GM19035 (cell line): ENCODE results near the gene CCR8.

Experiments
- ATAC-seq: cut with Tn5 transposase; IDR thresholded peaks from one replicate; pipeline ENCODE4 v1.9.1; 2021; ENCODE audit not compliant: unreplicated experiment

CCR8 gene, protein sequence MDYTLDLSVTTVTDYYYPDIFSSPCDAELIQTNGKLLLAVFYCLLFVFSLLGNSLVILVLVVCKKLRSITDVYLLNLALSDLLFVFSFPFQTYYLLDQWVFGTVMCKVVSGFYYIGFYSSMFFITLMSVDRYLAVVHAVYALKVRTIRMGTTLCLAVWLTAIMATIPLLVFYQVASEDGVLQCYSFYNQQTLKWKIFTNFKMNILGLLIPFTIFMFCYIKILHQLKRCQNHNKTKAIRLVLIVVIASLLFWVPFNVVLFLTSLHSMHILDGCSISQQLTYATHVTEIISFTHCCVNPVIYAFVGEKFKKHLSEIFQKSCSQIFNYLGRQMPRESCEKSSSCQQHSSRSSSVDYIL

DNA sequence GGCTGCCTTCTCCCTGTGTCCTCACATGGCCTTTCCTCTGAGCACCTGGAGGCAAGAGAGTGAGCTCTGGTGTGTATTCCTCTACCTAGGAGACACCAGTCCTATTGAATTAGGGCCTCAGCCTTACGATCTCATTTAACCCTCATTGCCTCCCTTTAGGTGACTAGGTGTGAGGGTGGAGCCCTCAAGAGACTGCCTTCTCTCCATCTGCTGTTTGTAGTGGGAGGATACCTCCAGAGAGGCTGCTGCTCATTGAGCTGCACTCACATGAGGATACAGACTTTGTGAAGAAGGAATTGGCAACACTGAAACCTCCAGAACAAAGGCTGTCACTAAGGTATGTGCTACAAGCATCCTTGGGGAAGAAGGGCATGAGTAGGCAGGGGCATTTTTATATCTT is at the start of gene CCR8:
Gene CCR8 (plus strand): TSS at position 217 of the 400 bp plus-strand sequence. CDS start 2,623 bp downstream, outside the sequence.
- no peak for ATAC-seq

DNA sequence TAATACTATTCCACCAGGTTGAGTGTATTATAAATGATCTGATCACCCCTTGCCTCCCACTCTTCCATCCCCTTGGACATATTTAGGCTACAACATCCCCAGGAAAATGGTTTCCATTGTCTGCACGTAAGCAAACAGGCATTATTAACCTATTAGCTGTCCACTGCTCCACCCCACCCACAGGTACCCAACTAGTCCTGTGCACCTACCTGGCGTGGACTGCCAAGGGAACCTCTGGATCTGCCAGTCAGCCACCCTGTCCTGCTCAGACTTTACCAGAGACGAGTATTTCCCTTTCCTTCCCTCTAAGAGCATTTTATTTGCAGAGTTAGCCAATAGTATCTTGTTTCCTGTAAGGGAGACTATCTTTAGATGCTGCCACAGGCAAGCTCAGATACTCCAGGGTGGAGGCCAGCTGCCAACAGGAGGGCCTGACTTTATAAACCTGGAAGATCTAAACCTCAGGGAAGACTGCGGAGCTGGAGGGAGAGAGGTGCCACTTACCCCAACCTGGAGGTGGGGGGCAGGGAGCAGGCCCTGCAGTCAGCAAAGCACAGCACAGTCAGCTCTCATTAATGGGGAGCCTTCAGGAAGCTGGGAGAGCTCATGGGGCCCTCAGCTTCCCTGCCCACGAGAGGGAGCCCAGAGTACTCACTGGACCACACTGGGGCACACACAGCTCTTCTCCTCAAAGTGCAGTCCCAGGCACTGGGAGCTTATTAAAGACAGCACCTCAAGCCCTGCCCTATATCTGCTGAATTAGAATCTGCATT is 49.6 kb upstream of the CCR8 start, which contains the start of gene CX3CR1:
Gene CX3CR1 (minus strand): TSS at position 292 of the 773 bp plus-strand sequence. CDS start 13,527 bp downstream, outside the sequence.
- ATAC-seq = no peak

- ATAC-seq = no peak
Measured at GRCh38 chr3:39280571-39280970, 48.9 kb upstream of the CCR8 start.

GRCh38 chr3:39281533-39281932 is 48.0 kb upstream of the CCR8 start:
- no peak for ATAC-seq

GRCh38 chr3:39282057-39282456 is 47.5 kb upstream of the CCR8 start:
- no peak for ATAC-seq

DNA sequence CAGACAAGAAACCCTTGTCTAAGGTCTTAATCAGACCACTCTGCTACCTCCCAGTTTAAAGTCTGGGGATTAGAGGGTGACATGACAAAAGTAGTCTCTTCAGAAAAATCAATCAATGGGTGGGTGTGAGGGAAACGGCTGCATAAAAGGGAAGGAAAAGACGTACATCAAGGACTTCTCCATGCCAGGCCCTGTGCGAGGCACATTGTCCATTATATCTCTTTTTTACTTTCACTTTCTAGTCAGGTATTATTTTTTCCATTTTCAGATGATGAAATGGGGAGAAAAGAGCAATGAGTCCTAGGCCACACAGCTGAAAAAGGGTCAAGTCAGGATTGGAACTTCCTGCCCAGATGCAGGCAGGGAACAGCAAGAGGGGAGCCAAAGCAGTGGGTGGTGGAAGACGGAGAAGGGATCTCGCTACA is 45.0 kb upstream of the CCR8 start:
- no peak for ATAC-seq

GRCh38 chr3:39285332-39285731 is 44.2 kb upstream of the CCR8 start:
- ATAC-seq = no peak

DNA sequence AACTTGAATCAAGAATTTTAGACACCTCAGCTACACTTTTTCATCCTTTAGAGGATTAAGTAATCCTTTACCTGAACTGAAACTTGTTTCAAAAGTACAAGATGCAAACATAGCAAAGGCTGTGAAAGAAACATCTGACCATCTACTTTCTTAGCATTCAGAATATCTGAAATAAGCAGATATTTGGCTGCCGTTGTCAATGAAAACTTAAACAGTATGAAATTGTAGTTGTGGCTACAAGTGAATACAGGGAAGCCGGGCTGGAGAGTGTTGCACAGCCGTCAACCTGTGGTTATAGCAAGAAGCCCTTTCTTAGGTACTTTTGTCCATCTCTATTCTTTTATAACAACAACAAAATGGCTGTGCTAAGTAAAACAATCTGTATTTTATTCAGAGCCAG is 42.7 kb upstream of the CCR8 start:
- no peak for ATAC-seq

DNA sequence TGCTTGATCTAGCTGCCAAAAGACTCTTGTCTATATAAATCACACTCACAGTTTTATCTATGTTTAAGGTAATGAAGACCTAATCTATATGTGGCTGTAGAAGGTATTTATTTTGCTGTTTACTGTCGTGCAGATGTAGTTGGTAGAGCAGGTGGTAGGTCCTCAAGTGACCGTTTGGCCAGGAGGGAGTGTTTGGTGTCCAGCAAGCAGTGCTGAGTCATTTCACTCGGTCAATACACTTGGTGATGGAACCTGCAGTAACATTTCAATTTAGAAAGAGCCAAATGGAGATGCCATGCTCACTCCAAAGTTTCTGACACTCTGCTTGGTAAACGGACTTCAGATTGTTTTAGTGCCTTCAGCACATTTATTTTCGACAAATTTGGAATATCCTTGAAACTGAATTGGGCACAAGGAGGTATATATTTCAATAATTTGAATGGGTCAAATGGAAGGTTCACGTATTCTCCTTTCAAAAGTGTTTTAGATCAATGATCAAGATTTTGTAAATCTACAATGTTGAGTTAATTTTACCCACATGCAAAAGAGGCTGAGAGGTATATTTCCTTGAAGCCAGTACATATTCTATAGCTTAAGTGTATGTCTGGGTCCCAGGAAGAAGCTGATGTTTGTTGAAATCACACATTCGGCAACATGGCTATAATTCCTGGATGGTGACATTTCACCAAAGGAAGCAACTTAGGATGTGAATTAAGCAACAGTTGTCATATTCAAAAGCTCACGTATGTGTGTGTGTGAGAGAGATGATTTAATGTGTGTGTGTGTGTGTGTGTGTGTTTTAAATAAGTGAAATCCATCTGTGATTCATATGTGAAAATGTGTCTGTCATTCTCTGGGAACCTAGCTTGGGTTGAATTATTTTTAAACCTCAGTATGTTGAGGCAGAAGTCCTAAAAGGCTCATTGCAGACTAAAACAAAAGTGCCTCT is 42.0 kb upstream of the CCR8 start:
- no peak for ATAC-seq

GRCh38 chr3:39288300-39288808 is 41.2 kb upstream of the CCR8 start:
- peak; percentile 97 for ATAC-seq

- ATAC-seq = no peak
Measured at GRCh38 chr3:39289107-39289506, 40.4 kb upstream of the CCR8 start.

DNA sequence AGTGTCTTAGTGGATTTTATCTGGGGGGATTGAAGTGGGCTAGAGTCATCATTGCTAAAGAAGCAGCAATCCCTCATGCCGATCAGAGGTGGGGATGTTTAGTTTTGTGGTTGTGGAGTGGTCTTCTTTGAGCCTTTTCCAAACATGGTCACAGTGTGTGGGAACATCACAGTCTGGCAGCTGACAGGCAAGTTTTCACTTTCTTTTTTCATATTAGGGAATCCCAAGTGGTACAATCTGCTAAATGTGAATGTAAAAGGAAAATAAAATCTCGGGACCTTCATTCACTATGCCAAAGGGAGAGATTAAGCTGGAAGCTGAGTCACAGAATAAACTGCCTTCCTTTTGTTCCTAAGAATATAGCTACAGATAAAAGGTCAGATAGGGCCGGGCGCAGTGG is 39.3 kb upstream of the CCR8 start:
- no peak for ATAC-seq

GRCh38 chr3:39291903-39292329 is 37.6 kb upstream of the CCR8 start:
- ATAC-seq = no peak

GRCh38 chr3:39292961-39293360 is 36.5 kb upstream of the CCR8 start:
- ATAC-seq = no peak

DNA sequence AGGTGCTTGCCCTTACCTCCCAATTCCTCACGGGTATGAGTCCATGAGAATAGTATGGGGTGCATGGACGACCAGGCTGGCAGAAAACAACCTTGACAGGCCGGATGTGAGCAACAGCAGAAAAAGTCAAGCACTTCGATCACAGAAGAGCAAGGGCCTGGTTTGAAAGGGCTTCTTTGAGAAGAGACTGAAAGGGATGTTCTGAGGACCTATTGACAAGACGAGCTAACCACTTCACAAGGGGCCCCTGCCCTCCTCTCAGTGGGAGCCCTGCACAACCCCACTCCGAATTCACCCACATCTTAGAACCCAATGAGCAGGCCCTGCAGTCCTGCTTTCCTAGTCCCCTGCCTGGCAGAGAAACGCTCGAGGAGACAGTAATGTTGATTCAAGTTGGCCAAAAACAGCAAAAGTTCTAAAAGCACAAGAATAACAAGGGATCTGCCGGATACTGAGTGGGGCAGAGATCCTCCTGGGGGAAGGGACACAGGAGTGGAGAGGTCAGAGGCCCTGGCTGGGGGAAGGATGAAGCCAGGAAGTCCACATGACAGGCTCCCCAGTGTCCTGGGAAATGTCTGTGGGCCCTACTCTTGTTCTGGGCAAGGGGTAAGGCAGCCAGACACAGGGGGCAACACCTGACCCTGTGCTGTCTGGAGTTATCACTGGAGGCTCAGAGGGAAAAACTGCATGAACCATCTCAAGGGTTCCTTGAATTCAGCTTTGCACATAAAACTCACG is 34.9 kb upstream of the CCR8 start:
- no peak for ATAC-seq

DNA sequence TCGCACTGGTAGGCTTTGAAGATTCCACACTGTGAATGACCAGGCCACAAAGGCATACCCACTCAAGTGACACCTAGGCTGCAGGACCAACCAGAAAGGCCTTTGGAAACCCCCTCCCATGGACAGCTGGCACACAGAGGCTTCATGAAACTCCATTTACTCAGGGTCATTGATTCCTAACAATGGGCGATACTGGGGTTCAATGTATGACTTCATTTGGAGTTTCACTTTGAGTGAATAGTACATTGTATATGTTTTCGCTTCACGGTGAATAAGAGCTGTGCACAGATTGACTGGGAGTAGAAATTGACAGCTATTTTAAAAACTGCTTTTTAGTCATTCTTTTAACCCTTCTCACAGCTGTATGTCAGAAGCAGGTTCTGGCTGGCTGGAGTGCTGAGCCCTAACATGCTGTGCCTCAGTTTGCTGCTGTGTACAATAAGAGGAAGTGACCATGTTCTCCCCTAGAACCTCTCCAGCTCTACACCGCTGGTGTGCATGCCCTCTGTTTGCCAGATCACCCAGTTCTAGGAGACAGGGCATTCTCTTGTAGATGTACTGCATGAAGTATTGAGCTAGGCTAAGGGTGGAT is 34.2 kb upstream of the CCR8 start:
- ATAC-seq = peak; percentile 89

- ATAC-seq = no peak
Measured at GRCh38 chr3:39296197-39297077, 33.1 kb upstream of the CCR8 start.

DNA sequence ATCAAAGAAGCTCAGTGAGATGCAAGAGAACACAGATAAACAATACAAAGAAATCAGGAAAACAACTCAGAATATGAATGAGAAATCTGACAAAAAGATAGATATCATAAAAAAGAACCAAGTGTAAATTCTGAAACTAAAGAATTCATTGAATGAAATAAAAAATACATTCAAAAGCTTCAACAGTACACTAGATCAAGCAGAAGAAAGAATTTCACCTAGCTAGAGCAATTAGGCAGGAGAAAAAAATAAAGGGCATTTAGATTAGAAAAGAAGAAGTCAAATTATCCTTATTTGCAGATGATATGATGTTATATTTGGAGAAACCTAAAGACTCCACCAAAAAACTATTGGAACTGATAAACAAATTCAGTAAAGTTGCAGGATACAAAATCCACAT is 30.2 kb upstream of the CCR8 start:
- ATAC-seq = no peak

- ATAC-seq = no peak
Measured at GRCh38 chr3:39302178-39302577, 27.3 kb upstream of the CCR8 start.
